Neuronal stem cell (in vitro differentiated cells): ENCODE results near the gene CSF3R.

Experiments
- DNase-seq: peaks from one replicate; pipeline ENCODE4 v3.0.0-alpha.2; 2013; ENCODE audit warnings: low spot score
- H2AFZ ChIP-seq: one replicate; pipeline ENCODE4 v1.6.1; 2013; ENCODE audit warnings: mild to moderate bottlenecking, low read length, inconsistent platforms
- H2AK5ac ChIP-seq: 2 replicates; pipeline ENCODE4 v1.6.1; 2013; ENCODE audit warnings: low read depth, mild to moderate bottlenecking, inconsistent platforms, low read length, moderate library complexity, mixed read lengths
- H2BK120ac ChIP-seq: 2 replicates; pipeline ENCODE4 v1.6.1; 2013; ENCODE audit warnings: low read depth, mild to moderate bottlenecking, inconsistent platforms, low read length, moderate library complexity, mixed read lengths
- H2BK12ac ChIP-seq: one replicate; pipeline ENCODE4 v1.6.1; 2013; ENCODE audit warnings: low read length, inconsistent platforms
- H2BK15ac ChIP-seq: 2 replicates; pipeline ENCODE4 v1.6.1; 2013; ENCODE audit warnings: mild to moderate bottlenecking, low read length, inconsistent platforms, mixed read lengths
- H2BK5ac ChIP-seq: one replicate; pipeline ENCODE4 v1.6.1; 2013; ENCODE audit warnings: inconsistent platforms, mild to moderate bottlenecking, low read length, moderate library complexity
- H3K14ac ChIP-seq: one replicate; pipeline ENCODE4 v1.6.1; 2013; ENCODE audit warnings: low read length, inconsistent platforms
- H3K18ac ChIP-seq: 2 replicates; pipeline ENCODE4 v1.6.1; 2013; ENCODE audit warnings: low read length, inconsistent platforms
- H3K23ac ChIP-seq: 2 replicates; pipeline ENCODE4 v1.6.1; 2013; ENCODE audit warnings: low read depth, mild to moderate bottlenecking, mixed read lengths, low read length, inconsistent platforms; ENCODE audit not compliant: poor library complexity
- H3K27ac ChIP-seq: replicated peaks from 3 replicates; pipeline ENCODE4 v1.5.1; 2013; ENCODE audit warnings: low read length, inconsistent platforms
- H3K27me3 ChIP-seq, 3 experiments: 2 replicates each; pipeline ENCODE4 v1.6.1; 2013; ENCODE audit warnings: low read length in 3 of 3, mild to moderate bottlenecking in 2 of 3, inconsistent platforms in 1 of 3, low read depth in 1 of 3, mixed read lengths in 1 of 3, moderate library complexity in 1 of 3; ENCODE audit not compliant: control insufficient read depth in 3 of 3, insufficient read depth in 3 of 3
- H3K36me3 ChIP-seq, 2 donors: replicated peaks in 1 of 2; 2 replicates each; pipeline ENCODE4 v1.6.1; 2013; ENCODE audit warnings: low read length in 2 of 2; ENCODE audit not compliant: control insufficient read depth in 2 of 2, insufficient read depth in 2 of 2
- H3K4ac ChIP-seq: 2 replicates; pipeline ENCODE4 v1.6.1; 2013; ENCODE audit warnings: inconsistent platforms, mild to moderate bottlenecking, low read length, moderate library complexity
- H3K4me1 ChIP-seq, 2 donors: 1 replicate in 1 of 2; 2 replicates in 1 of 2; pipeline ENCODE4 v1.6.1; 2013; ENCODE audit warnings: low read length in 2 of 2, low read depth in 1 of 2; ENCODE audit not compliant: control insufficient read depth in 2 of 2, insufficient read depth in 1 of 2
- H3K4me2 ChIP-seq: one replicate; pipeline ENCODE4 v1.6.1; 2013; ENCODE audit warnings: mild to moderate bottlenecking, low read length, inconsistent platforms; ENCODE audit not compliant: insufficient read depth, poor library complexity, severe bottlenecking
- H3K4me3 ChIP-seq, 2 donors: 2 replicates each; pipeline ENCODE4 v1.5.1; 2013; ENCODE audit warnings: low read length in 2 of 2, mild to moderate bottlenecking in 2 of 2, inconsistent platforms in 1 of 2, moderate library complexity in 1 of 2
- H3K79me1 ChIP-seq: one replicate; pipeline ENCODE4 v1.6.1; 2013; ENCODE audit warnings: low read depth, mild to moderate bottlenecking, inconsistent platforms, low read length, moderate library complexity
- H3K9ac ChIP-seq: one replicate; pipeline ENCODE4 v1.6.1; 2013; ENCODE audit warnings: mild to moderate bottlenecking, low read depth, low read length, inconsistent platforms; ENCODE audit not compliant: poor library complexity
- H3K9me3 ChIP-seq, 2 donors: replicated peaks in 1 of 2; 2 replicates each; pipeline versions ENCODE3 to v1.6.1; 2013; ENCODE audit warnings: low read length in 2 of 2, mild to moderate bottlenecking in 2 of 2, inconsistent platforms in 1 of 2, low read depth in 1 of 2, mixed read lengths in 1 of 2, moderate library complexity in 1 of 2; ENCODE audit not compliant: control insufficient read depth in 2 of 2, insufficient read depth in 1 of 2
- H4K8ac ChIP-seq: one replicate; pipeline ENCODE4 v1.6.1; 2013; ENCODE audit warnings: low read depth, mild to moderate bottlenecking, inconsistent platforms, low read length, moderate library complexity
- H4K91ac ChIP-seq: one replicate; pipeline ENCODE4 v1.6.1; 2013; ENCODE audit warnings: low read length, low read depth, mild to moderate bottlenecking, inconsistent platforms; ENCODE audit not compliant: poor library complexity
- WGBS, 2 donors: extraction: QIAGEN DNeasy Blood & Tissue Kit; methylation state at CpG; one replicate each; pipeline ENCODE4 v1.1.7; 2013; ENCODE audit warnings: missing lambda C conversion rate in 2 of 2, mixed read lengths in 1 of 2; ENCODE audit not compliant: insufficient read length in 2 of 2, insufficient replicate concordance in 1 of 2; ENCODE audit errors: extremely low coverage in 2 of 2; 5-methylcytosine and 5-hydroxymethylcytosine counted together

The CSF3R gene

GRCh38 chr1:36463803-36464604 lies 18.7 kb downstream of the CSF3R start, which contains the start of gene MRPS15:
Gene MRPS15 (minus strand): TSS chr1:36464384. CDS start chr1:36464275, 109 bp downstream.
- H3K9me3 ChIP-seq, result no peaks in the 10 kb centered on the region
- H2BK5ac ChIP-seq, result peak within 1 kb of the TSS; percentile 62
- peak within 1 kb of the TSS; percentile 84 for H3K4me2 ChIP-seq
- peak within 1 kb of the TSS; percentile 76 for H3K18ac ChIP-seq
- H2BK12ac ChIP-seq, result no peak within 1 kb of the TSS
- H4K8ac ChIP-seq, result no peak within 1 kb of the TSS
- no peak within 1 kb of the TSS for H3K4ac ChIP-seq
- H2BK15ac ChIP-seq, result no peak within 1 kb of the TSS
- no CpG with 5 or more reads among the region's 65 CpGs for WGBS, 2 donors
- peak within 1 kb of the TSS; percentile 78 for H3K27ac ChIP-seq
- peaks cover 4% of the 10 kb centered on the region for H3K79me1 ChIP-seq
- no peak within 1 kb of the TSS for H2BK120ac ChIP-seq
- H3K27me3 ChIP-seq, result no peaks in the 10 kb centered on the region
- H3K9ac ChIP-seq, result peak within 1 kb of the TSS; percentile 87
- H2AFZ ChIP-seq, result peak within 1 kb of the TSS; percentile 84
- H3K14ac ChIP-seq, result no peak within 1 kb of the TSS
- peak within 1 kb of the TSS; percentile 90 for H4K91ac ChIP-seq
- H3K4me3 ChIP-seq, result peak within 1 kb of the TSS; percentile 71 to 96
- H3K23ac ChIP-seq, result peak within 1 kb of the TSS; percentile 81
- H3K4me1 ChIP-seq, result peaks cover 0 to 8% of the 10 kb centered on the region in 2 donors
- DNase-seq, result peak; percentile 90
- H3K36me3 ChIP-seq, result peaks cover 28 to 34% of the 10 kb centered on the region in 2 donors
- H2AK5ac ChIP-seq, result peak within 1 kb of the TSS; percentile 41

DNA sequence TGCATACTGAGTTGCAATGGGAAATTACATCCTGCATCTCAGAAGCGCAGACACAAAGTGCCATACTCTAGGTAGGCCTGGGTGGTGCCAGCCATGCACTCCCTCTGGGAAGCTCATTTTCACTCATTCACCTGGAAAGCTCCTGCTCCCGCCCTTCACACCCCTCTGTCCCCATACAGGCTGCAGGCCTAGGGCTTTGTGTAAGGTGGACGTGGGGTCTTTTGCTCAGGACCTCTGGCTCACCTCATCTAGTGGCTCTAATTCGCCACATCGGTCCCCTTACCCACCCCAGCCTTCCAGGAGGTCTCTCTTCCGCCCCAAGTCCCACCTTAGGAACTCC lies 19.3 kb downstream of the CSF3R start:
- Histone ChIP-seq H2AK5ac (peak overlapping the region; percentile 41), H2BK5ac (no peak overlapping the region), H3K79me1 (peaks cover 4% of the 10 kb centered on the region), H3K9ac (peak overlapping the region; percentile 87), H2BK120ac (no peak overlapping the region), H2BK15ac (no peak overlapping the region), H4K8ac (no peak overlapping the region), H3K36me3 (peaks cover 34 to 39% of the 10 kb centered on the region in 2 donors), H3K27me3 (no peaks in the 10 kb centered on the region), H3K18ac (no peak overlapping the region), H3K4me2 (peak overlapping the region; percentile 84), H3K27ac (peak overlapping the region; percentile 24), H3K23ac (no peak overlapping the region), H2AFZ (peak overlapping the region; percentile 84), H3K4me3 (peak overlapping the region; percentile 71 to 96), H3K4me1 (peaks cover 0 to 8% of the 10 kb centered on the region in 2 donors), H3K4ac (no peak overlapping the region), H3K14ac (no peak overlapping the region), H2BK12ac (no peak overlapping the region), H3K9me3 (no peaks in the 10 kb centered on the region), H4K91ac (no peak overlapping the region)
- no peak for DNase-seq
- no CpG with 5 or more reads among the region's 6 CpGs for WGBS, 2 donors

DNA sequence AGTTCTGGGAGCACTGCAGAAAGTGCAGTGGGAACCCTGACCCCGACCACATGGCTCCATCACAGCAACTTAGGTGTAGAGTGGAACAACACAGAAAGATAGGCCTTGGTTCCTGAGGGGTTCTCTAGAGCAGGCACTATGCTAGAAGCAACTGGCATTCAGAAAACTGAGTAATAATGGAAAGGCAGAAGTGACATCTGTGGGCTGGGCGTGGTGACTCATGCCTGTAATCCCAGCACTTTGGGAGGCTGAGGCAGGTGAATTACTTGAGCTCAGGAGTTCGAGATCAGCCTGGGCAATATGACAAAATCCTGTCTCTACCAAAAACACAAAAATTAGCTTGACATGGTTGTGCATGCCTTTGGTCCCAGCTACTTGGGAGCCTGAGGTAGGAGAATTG lies 23.8 kb downstream of the CSF3R start:
- no CpG with 5 or more reads among the region's 3 CpGs for WGBS, 2 donors
- no peaks in the 10 kb centered on the region for H3K9me3 ChIP-seq
- H2AFZ ChIP-seq, result no peak overlapping the region
- H3K4me1 ChIP-seq, result peaks cover 0 to 2% of the 10 kb centered on the region in 2 donors
- peaks cover 4% of the 10 kb centered on the region for H3K79me1 ChIP-seq
- no peak overlapping the region for H3K23ac ChIP-seq
- no peak overlapping the region for H3K18ac ChIP-seq
- no peak overlapping the region for H2BK120ac ChIP-seq
- no peak overlapping the region for H3K4me2 ChIP-seq
- H2BK15ac ChIP-seq, result no peak overlapping the region
- no peak overlapping the region for H4K8ac ChIP-seq
- no peak overlapping the region for H2BK12ac ChIP-seq
- no peak overlapping the region for H3K27ac ChIP-seq
- no peak overlapping the region for H3K14ac ChIP-seq
- no peak overlapping the region for H3K4me3 ChIP-seq
- H2BK5ac ChIP-seq, result no peak overlapping the region
- H4K91ac ChIP-seq, result no peak overlapping the region
- DNase-seq, result no peak
- no peaks in the 10 kb centered on the region for H3K27me3 ChIP-seq
- H3K36me3 ChIP-seq, result peaks cover 55 to 80% of the 10 kb centered on the region in 2 donors
- no peak overlapping the region for H2AK5ac ChIP-seq
- no peak overlapping the region for H3K4ac ChIP-seq
- no peak overlapping the region for H3K9ac ChIP-seq

GRCh38 chr1:36457691-36458090 lies 25.0 kb downstream of the CSF3R start:
- peaks cover 4% of the 10 kb centered on the region for H3K79me1 ChIP-seq
- no peak overlapping the region for H2BK15ac ChIP-seq
- no peak overlapping the region for H2BK12ac ChIP-seq
- H4K8ac ChIP-seq, result no peak overlapping the region
- H2BK5ac ChIP-seq, result no peak overlapping the region
- no peak overlapping the region for H3K4me3 ChIP-seq
- H3K18ac ChIP-seq, result no peak overlapping the region
- H3K27me3 ChIP-seq, result no peaks in the 10 kb centered on the region
- H2BK120ac ChIP-seq, result no peak overlapping the region
- H3K9me3 ChIP-seq, result no peaks in the 10 kb centered on the region
- H3K4me1 ChIP-seq, result no peaks in the 10 kb centered on the region
- no CpG with 5 or more reads among the region's 5 CpGs for WGBS, 2 donors
- no peak overlapping the region for H2AFZ ChIP-seq
- DNase-seq, result no peak
- H3K36me3 ChIP-seq, result peaks cover 55 to 83% of the 10 kb centered on the region in 2 donors
- H3K14ac ChIP-seq, result no peak overlapping the region
- no peak overlapping the region for H3K9ac ChIP-seq
- no peak overlapping the region for H2AK5ac ChIP-seq
- H3K27ac ChIP-seq, result no peak overlapping the region
- no peak overlapping the region for H3K4ac ChIP-seq
- H3K23ac ChIP-seq, result no peak overlapping the region
- no peak overlapping the region for H4K91ac ChIP-seq
- H3K4me2 ChIP-seq, result no peak overlapping the region
